Measurements from ENCODE around the gene PDE4D. TPM values are rescaled to one million over a fixed set of nuclear protein-coding genes. Genes with fewer than 3 reads are reported as not detected.
"Not testable (repeated sequence)": the region's sequence is repeated elsewhere in the genome, so short reads cannot be mapped to it uniquely, and the experiment has no call there.

Gene PDE4D
- total RNA-seq, 1 donor from 2014 or later = 85.8 TPM

DNA sequence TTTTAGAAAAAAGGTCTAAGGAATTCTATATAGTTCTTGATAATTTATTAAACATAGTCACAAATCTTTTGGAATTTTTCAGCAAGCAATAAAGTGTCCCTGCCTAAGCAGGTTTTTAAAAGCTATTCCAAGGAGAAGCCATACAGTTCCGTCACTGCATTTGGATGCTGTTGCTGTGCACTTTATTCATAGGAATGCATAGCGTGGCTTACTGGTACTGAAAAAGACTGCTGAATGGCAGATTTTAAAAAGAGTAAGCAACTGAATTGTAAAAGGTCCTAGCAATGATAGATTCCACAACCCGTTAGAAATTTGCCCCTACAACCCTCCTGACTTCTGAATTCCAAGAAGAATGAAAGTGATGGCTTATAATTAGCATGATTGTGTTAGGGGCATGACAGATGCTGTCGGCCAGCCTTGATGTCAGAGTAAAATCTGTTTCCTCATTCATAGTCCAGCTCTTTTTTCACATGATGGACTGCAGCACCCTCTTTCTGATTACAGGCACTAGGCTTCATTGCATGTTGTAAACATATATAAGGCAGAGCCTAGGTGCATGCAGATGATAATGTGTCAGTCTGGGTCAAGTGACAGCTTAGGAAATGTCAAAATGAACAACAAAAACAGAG lies 227.0 kb downstream of the PDE4D start:
- H3K27ac ChIP-seq = no peak overlapping the region
- no peak for DNase-seq
- no peak for ATAC-seq

DNA sequence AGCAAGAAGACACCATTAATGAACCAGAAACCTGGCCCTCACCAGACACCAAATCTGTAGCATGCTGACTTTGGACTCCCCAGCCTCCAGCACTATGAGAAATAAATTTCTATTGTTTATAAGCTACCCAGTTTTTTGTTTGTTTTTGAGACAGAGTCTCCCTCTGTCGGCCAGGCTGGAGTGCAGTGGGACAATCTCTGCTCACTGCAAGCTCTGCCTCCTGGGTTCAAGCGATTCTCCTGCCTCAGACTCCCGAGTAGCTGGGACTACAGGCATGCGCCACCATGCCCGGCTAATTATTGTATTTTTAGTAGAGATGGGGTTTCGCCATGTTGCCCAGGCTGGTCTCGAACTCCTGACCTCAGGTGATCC lies 227.7 kb downstream of the PDE4D start:
- H3K27ac ChIP-seq; DNase-seq; intact Hi-C loops (cut with DNase I); ATAC-seq; H3K4me3 ChIP-seq; H3K36me3 ChIP-seq; H3K27me3 ChIP-seq; H3K9me3 ChIP-seq: not testable (repeated sequence)
- H3K4me1 ChIP-seq = peaks cover 13% of the 10 kb centered on the region

More for the DNA sequence above, 227.0 kb downstream of the PDE4D start:
- TF ChIP-seq, protein P1, sequence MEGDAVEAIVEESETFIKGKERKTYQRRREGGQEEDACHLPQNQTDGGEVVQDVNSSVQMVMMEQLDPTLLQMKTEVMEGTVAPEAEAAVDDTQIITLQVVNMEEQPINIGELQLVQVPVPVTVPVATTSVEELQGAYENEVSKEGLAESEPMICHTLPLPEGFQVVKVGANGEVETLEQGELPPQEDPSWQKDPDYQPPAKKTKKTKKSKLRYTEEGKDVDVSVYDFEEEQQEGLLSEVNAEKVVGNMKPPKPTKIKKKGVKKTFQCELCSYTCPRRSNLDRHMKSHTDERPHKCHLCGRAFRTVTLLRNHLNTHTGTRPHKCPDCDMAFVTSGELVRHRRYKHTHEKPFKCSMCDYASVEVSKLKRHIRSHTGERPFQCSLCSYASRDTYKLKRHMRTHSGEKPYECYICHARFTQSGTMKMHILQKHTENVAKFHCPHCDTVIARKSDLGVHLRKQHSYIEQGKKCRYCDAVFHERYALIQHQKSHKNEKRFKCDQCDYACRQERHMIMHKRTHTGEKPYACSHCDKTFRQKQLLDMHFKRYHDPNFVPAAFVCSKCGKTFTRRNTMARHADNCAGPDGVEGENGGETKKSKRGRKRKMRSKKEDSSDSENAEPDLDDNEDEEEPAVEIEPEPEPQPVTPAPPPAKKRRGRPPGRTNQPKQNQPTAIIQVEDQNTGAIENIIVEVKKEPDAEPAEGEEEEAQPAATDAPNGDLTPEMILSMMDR (IDR thresholded peaks at IDR 0.05) = no peak
- H3K4me1 ChIP-seq = peaks cover 13% of the 10 kb centered on the region
- no peaks in the 10 kb centered on the region for H3K27me3 ChIP-seq
- intact Hi-C loops (cut with DNase I) = no loop called here
- no peak overlapping the region for H3K4me3 ChIP-seq
- H3K36me3 ChIP-seq = no peaks in the 10 kb centered on the region
- H3K9me3 ChIP-seq = no peaks in the 10 kb centered on the region

DNA sequence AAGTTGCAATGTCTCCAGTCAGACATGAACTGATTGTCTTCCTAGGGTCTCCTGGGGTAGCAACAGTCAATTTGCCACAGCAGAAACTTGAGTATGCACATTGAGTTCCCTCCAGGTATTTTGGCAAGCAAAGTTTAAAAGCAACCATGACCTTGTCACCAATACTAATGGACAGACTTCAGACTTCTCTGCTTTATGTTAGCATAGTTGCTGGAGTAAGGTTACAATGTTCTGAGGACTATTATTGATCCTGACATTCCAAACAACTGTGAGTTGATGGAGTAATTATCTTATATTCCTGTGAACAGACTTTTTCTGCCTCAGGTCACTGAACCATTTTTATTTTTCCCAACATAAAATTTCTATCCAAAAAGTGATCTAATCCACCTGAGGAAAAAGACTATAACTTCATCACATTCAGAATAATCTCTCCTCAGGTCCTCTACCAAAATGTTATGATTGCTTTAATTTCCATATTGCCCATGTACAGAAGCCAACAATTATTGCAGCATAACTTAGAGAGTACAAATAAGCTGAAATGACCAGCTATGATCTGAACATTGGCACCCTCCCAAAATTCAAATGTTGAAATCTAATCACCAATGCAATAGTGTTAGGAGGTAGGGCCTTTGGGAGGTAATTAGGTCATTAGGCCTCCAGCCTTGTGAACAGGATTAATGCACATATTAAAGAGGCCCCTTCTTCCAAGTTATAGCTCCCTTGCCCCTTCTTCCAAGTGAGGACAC lies 228.3 kb downstream of the PDE4D start:
- peak; percentile 52 for ATAC-seq
- Histone ChIP-seq H3K36me3 (no peaks in the 10 kb centered on the region), H3K27ac (no peak overlapping the region), H3K9me3 (no peaks in the 10 kb centered on the region), H3K27me3 (no peaks in the 10 kb centered on the region), H3K4me3 (no peak overlapping the region), H3K4me1 (peaks cover 13% of the 10 kb centered on the region)
- intact Hi-C loops (cut with DNase I) = no loop called here
- TF ChIP-seq, protein P1 (IDR thresholded peaks at IDR 0.05) = no peak
- no peak for DNase-seq

DNA sequence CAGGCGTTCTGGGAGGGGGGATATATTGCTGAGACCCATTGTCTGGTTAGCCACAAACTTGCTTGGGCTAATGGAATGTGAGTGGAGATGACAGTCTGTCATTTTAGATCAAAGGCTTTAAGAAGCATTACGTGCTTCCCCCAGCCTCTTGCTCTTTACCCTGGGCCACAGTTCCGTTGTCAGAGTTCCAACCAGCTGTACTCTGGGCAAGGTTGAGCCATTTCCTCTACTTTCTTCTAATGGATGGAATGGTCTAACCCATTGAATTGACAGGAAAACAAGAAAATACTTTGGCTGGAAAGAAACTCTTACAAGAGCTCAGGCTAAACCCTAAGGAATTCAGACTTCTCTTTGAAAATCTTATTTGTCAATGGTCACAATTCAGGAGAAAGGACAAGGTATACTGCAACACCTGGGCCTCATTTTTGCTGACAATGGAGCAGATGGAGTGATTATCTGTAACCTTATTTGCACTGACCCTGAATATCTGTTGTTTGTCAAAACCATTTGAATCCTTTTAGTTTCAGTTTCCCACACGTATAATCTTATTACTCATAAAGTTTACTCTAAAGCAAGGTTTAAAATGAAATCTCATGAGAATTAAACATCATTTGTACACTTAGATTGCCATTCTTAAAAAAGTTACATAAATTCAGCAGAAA lies 231.4 kb downstream of the PDE4D start:
- TF ChIP-seq, protein P1 (IDR thresholded peaks at IDR 0.05) = no peak
- peak overlapping the region; percentile 32 for H3K27ac ChIP-seq
- DNase-seq (no peak), ATAC-seq (peak; percentile 38)
- intact Hi-C loops (cut with DNase I) = no loop called here
- H3K36me3 ChIP-seq = no peaks in the 10 kb centered on the region
- H3K4me3 ChIP-seq = peak overlapping the region; percentile 15
- no peaks in the 10 kb centered on the region for H3K9me3 ChIP-seq
- peaks cover 13% of the 10 kb centered on the region for H3K4me1 ChIP-seq
- H3K27me3 ChIP-seq = no peaks in the 10 kb centered on the region

DNA sequence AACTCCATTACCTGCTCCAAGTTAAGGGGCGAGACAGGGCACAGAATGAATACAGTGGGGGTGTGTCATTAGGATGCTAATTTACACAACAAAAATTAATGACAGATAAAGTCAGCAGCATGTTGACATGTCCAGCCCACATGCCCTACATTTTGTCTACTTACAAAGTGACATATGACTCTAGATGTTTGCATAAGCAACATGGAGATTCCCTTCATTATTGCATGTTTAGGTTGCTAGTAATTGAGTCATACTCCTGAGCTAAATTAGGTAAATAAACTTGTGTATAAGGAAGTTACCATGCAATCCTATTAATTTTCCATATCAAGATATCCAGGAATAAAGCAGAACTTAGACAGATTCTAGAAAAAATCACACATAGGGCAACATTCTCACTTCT lies 232.2 kb downstream of the PDE4D start:
- Histone ChIP-seq H3K27ac (no peak overlapping the region), H3K27me3 (no peaks in the 10 kb centered on the region), H3K4me1 (peaks cover 13% of the 10 kb centered on the region), H3K9me3 (no peaks in the 10 kb centered on the region), H3K4me3 (no peak overlapping the region), H3K36me3 (no peaks in the 10 kb centered on the region)
- TF ChIP-seq, protein P1 (IDR thresholded peaks at IDR 0.05) = no peak
- intact Hi-C loops (cut with DNase I) = no loop called here
- ATAC-seq (no peak), DNase-seq (no peak)

DNA sequence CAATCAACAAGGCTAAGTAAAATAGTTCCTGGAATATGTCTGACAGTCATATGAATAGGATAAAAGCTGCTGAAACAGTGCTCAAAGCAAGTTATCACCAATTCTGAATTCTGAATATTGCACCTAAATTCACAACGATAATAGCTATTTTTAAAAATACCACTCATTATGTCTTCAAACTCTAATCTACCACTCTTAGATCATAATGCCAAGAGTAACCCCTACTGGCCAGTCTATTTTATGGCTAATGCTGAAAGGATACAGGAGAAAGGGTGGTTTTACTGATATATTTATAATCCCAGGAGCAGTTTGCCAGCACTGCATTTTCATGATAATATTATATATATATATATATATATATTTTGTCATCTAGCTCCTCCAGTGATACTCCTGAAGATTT lies 232.8 kb downstream of the PDE4D start:
- peaks cover 13% of the 10 kb centered on the region for H3K4me1 ChIP-seq
- ATAC-seq (peak; percentile 39), DNase-seq (no peak)
- H3K4me3 ChIP-seq = no peak overlapping the region
- H3K36me3 ChIP-seq = no peaks in the 10 kb centered on the region
- no peaks in the 10 kb centered on the region for H3K9me3 ChIP-seq
- H3K27me3 ChIP-seq = no peaks in the 10 kb centered on the region
- TF ChIP-seq, protein P1 (IDR thresholded peaks at IDR 0.05) = peak; percentile 26
- no peak overlapping the region for H3K27ac ChIP-seq
- intact Hi-C loops (cut with DNase I) = no loop called here

All from upper lobe of right lung (tissue), 1 donor.